22Rv1 (cell line): Measurements from ENCODE around the gene KRT14.
"Not testable (repeated sequence)": the region's sequence is repeated elsewhere in the genome, so short reads cannot be mapped to it uniquely, and the experiment has no call there.

Experiments used
- H3K27ac ChIP-seq: fragments of 450-650 bp; 2 replicates; pipeline ENCODE4 v1.5.1; 2017
- ZFX ChIP-seq: fragments of 450-650 bp; IDR thresholded peaks from 2 replicates; pipeline ENCODE4 v1.6.1; 2017; ENCODE audit warnings: antibody characterized with exemption, borderline replicate concordance
- TF ChIP-seq, protein P1 (sequence below): fragments of 450-650 bp; IDR thresholded peaks from 2 replicates; pipeline ENCODE4 v1.5.1; 2017; ENCODE audit warnings: mild to moderate bottlenecking

The KRT14 gene

GRCh38 chr17:41579484-41580243 is 7.0 kb downstream of the KRT14 start:
- TF ChIP-seq, protein P1, sequence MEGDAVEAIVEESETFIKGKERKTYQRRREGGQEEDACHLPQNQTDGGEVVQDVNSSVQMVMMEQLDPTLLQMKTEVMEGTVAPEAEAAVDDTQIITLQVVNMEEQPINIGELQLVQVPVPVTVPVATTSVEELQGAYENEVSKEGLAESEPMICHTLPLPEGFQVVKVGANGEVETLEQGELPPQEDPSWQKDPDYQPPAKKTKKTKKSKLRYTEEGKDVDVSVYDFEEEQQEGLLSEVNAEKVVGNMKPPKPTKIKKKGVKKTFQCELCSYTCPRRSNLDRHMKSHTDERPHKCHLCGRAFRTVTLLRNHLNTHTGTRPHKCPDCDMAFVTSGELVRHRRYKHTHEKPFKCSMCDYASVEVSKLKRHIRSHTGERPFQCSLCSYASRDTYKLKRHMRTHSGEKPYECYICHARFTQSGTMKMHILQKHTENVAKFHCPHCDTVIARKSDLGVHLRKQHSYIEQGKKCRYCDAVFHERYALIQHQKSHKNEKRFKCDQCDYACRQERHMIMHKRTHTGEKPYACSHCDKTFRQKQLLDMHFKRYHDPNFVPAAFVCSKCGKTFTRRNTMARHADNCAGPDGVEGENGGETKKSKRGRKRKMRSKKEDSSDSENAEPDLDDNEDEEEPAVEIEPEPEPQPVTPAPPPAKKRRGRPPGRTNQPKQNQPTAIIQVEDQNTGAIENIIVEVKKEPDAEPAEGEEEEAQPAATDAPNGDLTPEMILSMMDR, result peak; percentile 89
- TF ChIP-seq ZFX, result no peak
- H3K27ac ChIP-seq, result no peak overlapping the region

- TF ChIP-seq, protein P1, result no peak
- no peak for TF ChIP-seq ZFX
- H3K27ac ChIP-seq, result no peak overlapping the region
Measured at GRCh38 chr17:41578971-41579370, 7.7 kb downstream of the KRT14 start.

- no peak overlapping the region for H3K27ac ChIP-seq
- no peak for TF ChIP-seq ZFX
- TF ChIP-seq, protein P1, result no peak
Measured at GRCh38 chr17:41578538-41578937, 8.2 kb downstream of the KRT14 start.

DNA sequence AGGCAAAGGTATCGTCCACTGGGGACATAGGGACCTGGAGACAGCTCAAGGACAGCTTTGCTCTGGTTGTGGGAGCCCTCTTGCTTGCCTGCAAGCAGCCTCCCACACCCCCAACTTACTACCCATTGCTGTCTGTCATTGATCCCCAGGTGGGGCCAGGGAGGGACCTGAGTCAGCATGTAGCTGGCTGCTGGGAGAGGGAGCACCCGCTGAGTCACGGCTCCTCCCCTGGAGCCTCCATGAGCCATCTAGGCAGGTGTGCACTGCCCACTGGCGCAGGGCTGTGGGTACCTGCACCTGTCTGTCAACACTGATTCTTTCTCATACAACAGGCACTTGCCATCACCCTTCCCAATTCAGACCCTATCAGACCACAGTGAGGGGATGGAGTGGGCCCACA is 10.0 kb downstream of the KRT14 start:
- not testable (repeated sequence) for H3K27ac ChIP-seq

DNA sequence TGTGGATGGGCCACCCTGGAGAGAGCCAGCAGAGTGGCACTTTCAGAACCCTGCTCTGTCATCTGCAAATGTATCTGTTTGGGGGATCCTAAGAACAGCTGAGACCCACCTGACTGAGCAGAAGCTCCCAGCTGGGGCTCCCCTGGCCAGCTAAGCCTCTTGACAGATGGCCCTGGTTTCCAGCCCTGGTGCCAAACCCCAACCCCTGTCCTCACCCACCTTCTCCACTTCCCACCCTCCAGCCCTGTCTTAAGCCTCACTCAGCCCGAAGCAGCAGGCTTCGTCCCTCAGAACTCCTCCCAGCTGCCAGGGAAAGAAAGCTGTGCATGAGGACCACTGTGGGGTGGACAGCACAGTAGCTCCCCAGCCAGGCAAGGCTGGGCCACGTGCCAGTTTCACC is 11.4 kb downstream of the KRT14 start:
- H3K27ac ChIP-seq, result no peak overlapping the region
- TF ChIP-seq, protein P1, result no peak

DNA sequence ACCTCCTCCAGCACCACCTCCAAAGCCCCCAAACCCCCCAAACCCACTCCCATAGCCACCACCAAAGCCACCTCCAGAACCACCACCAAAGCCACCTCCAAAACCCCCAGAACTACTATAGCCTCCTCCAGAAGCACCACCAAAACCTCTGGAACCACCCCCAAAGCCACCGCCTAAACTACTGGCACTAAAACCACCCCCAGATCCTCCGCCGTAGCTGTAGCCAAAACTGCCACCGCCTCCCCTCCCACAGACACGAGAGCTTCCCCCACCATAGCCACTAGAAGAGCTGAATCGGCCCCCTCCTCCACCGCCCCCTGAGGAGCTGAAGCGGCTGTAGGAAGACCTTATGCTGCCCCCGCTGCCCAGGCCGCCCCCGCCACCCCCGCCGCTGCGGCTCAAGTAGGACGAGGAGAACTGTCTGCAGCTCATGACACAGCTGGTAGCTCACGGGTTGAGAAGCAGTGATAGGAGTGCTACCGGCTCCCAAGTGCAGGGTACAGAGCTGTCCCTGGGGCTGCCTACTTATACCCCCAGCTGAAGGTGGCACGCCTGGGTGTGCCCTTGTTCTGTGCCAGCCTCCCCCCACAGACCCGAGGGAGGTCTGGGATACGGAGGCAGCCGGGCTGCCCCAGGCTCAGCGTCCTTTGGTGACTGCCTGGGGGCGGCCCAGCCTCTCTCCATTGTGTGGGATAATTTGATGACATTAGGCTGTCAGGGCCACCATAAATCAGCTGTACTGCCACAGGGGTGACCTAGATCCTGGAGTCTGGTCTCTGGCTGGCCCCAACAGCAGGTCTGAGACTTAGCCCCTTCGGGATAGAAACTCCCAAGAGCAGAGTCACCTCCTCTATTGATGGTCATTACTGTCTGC is 14.9 kb downstream of the KRT14 start, which contains the start of gene KRT9:
TSS of gene KRT9 (minus strand) at position 499 of the 874 bp plus-strand sequence. CDS start at position 432, 67 bp downstream.
- no peak within 1 kb of the TSS for H3K27ac ChIP-seq
- no peak for TF ChIP-seq ZFX
- TF ChIP-seq, protein P1, result no peak

DNA sequence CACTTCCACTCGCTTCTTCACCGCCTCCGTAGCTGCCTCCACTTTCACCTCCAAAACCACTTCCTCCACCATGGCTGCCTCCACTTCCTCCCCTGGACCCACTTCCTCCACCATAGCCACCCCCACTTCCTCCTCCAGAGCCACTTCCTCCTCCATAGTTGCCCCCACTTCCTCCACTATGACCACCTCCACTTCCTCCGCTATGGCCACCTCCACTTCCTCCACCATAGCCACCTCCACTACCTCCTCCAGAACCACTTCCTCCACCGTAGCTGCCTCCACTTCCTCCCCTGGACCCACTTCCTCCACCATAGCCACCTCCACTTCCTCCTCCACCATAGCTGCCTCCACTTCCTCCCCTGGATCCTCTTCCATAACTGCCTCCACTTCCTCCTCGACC is 19.4 kb downstream of the KRT14 start:
- TF ChIP-seq, protein P1, result no peak
- TF ChIP-seq ZFX, result no peak
- no peak overlapping the region for H3K27ac ChIP-seq
